Activated naive CD4-positive, alpha-beta T cell (primary cell): ENCODE results near the gene FBLL1.
"Not testable (repeated sequence)": the region's sequence is repeated elsewhere in the genome, so short reads cannot be mapped to it uniquely, and the experiment has no call there.

Experiments used
- DNase-seq, 4 experiments: peaks; one replicate each; lab custom pipeline; 2025; lab: John Stamatoyannopoulos, UW

Gene FBLL1

GRCh38 chr5:168528521-168529373 is at the start of gene FBLL1:
Gene FBLL1, plus strand, starts transcription at chr5:168529305. Its CDS starts 200 bp downstream, at chr5:168529505.
- DNase-seq = no peak

GRCh38 chr5:168480601-168481000 is 48.5 kb upstream of the FBLL1 start:
- DNase-seq = no peak

GRCh38 chr5:168481330-168481788 is 47.7 kb upstream of the FBLL1 start:
- no peak for DNase-seq

- no peak for DNase-seq
These were observed 46.7 kb upstream of the FBLL1 start for GRCh38 chr5:168482361-168482760.

GRCh38 chr5:168486136-168486879 is 42.8 kb upstream of the FBLL1 start, which contains the start of gene RARS1:
Gene RARS1, plus strand, starts transcription at chr5:168486471. Its CDS starts 28 bp downstream, at chr5:168486499.
- peak; percentile 66 to 79 (median 76) for DNase-seq

GRCh38 chr5:168489059-168489458 is 40.0 kb upstream of the FBLL1 start:
- DNase-seq = no peak

- no peak for DNase-seq
These were observed 35.0 kb upstream of the FBLL1 start for GRCh38 chr5:168494057-168494555.

GRCh38 chr5:168502563-168503237 is 26.4 kb upstream of the FBLL1 start:
- no peak for DNase-seq

- no peak for DNase-seq
These were observed 15.2 kb upstream of the FBLL1 start for GRCh38 chr5:168513861-168514428.

GRCh38 chr5:168525856-168526255 is 3.2 kb upstream of the FBLL1 start:
- DNase-seq = no peak

GRCh38 chr5:168527756-168528295 is 1.3 kb upstream of the FBLL1 start:
- DNase-seq = no peak

- no peak for DNase-seq
These were observed 499 bp downstream of the FBLL1 start for GRCh38 chr5:168529374-168530234.

- no peak for DNase-seq
These were observed 1.6 kb downstream of the FBLL1 start for GRCh38 chr5:168530621-168531150.

GRCh38 chr5:168531191-168531590 is 2.1 kb downstream of the FBLL1 start:
- no peak for DNase-seq

GRCh38 chr5:168531987-168532864 is 3.1 kb downstream of the FBLL1 start:
- DNase-seq = no peak

GRCh38 chr5:168534351-168534750 is 5.2 kb downstream of the FBLL1 start:
- DNase-seq = not testable (repeated sequence)

- DNase-seq = no peak
These were observed 8.1 kb downstream of the FBLL1 start for GRCh38 chr5:168537176-168537575.

- no peak for DNase-seq
These were observed 20.4 kb downstream of the FBLL1 start for GRCh38 chr5:168549554-168549953.

GRCh38 chr5:168550656-168551055 is 21.6 kb downstream of the FBLL1 start:
- DNase-seq = no peak
